OCI-LY3 (cell line): ENCODE measurements around the gene TBATA.

ENCODE experiments used
- H2AFZ ChIP-seq: fragments of 200-600, 300-600 bp; shearing (Covaris generic); 2 replicates; pipeline ENCODE4 v1.6.0; 2014; ENCODE audit warnings: antibody characterized with exemption, low read depth, low read length
- H3K27ac ChIP-seq: fragments of 200-600, 300-600 bp; sonication (generic); 2 replicates; pipeline ENCODE4 v1.5.1; 2014; ENCODE audit warnings: mild to moderate bottlenecking, low read length, moderate library complexity, mixed read lengths
- H3K27me3 ChIP-seq: fragments of 200-600, 300-600 bp; sonication (generic); 2 replicates; pipeline ENCODE4 v1.6.1; 2014; ENCODE audit warnings: low read depth, low read length, mixed read lengths
- H3K36me3 ChIP-seq: fragments of 200-600, 300-600 bp; sonication (generic); replicated peaks from 2 replicates; pipeline ENCODE3; 2014; ENCODE audit warnings: low read depth, low read length, mixed read lengths
- H3K4me1 ChIP-seq: fragments of 300-600, 200-600 bp; sonication (generic); 2 replicates; pipeline ENCODE4 v1.6.1; 2014; ENCODE audit warnings: low read length, mixed read lengths
- H3K4me2 ChIP-seq: fragments of 200-600, 300-600 bp; sonication (generic); 2 replicates; pipeline ENCODE4 v1.6.1; 2014; ENCODE audit warnings: low read length, mixed read lengths
- H3K4me3 ChIP-seq: fragments of 300-600, 200-600 bp; sonication (generic); 2 replicates; pipeline ENCODE4 v1.5.1; 2014; ENCODE audit warnings: antibody characterized with exemption, mild to moderate bottlenecking, low read length, moderate library complexity
- H3K79me2 ChIP-seq: fragments of 300-600, 200-600 bp; shearing (Covaris generic); 2 replicates; pipeline ENCODE4 v1.6.1; 2014; ENCODE audit warnings: mild to moderate bottlenecking, low read length, mixed read lengths
- H3K9ac ChIP-seq: fragments of 300-600, 200-600 bp; shearing (Covaris generic); 2 replicates; pipeline ENCODE4 v1.6.0; 2014; ENCODE audit warnings: mild to moderate bottlenecking, low read length, moderate library complexity
- H3K9me3 ChIP-seq: fragments of 200-600, 300-600 bp; shearing (Covaris generic); 2 replicates; pipeline ENCODE4 v1.6.1; 2014; ENCODE audit warnings: low read length, mixed read lengths; ENCODE audit not compliant: insufficient read depth
- H4K20me1 ChIP-seq: fragments of 200-600, 300-600 bp; sonication (generic); 2 replicates; pipeline ENCODE4 v1.6.1; 2016; ENCODE audit warnings: low read length, mixed read lengths; ENCODE audit not compliant: insufficient read depth
- CTCF ChIP-seq: fragments of 200-600, 300-600 bp; sonication (generic); IDR thresholded peaks from 2 replicates; pipeline ENCODE4 v1.5.1; 2014; ENCODE audit warnings: antibody characterized with exemption, low read length, low read depth
- EZH2phosphoT487 ChIP-seq: fragments of 200-600 bp; shearing (Covaris generic); IDR thresholded peaks from 2 replicates; pipeline ENCODE4 v1.6.1; 2018; ENCODE audit warnings: antibody characterized with exemption, mixed run types, low read depth

Gene TBATA

DNA sequence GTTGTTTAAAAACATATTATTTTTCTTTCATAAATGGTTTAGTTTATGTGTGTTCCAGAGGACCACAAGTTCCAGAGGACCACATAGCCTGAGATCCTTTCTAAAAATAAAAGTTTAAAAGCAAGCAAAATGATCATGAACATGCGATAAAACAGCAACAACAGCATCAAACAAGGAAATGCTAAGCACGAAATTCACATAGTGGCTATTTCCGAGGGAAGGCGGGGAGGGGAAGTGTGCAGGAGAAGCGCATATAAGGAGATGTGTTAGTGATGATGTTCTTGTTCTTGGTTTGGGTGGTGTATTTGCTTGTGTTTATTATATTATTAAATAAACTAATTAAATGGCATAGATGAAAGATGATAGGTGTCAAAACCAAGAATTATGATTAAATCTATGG, 1.2 kb downstream of the TBATA start:
- Histone ChIP-seq H3K27me3 (no peaks in the 10 kb centered on the region), H4K20me1 (no peaks in the 10 kb centered on the region), H3K4me3 (no peak overlapping the region), H3K79me2 (no peaks in the 10 kb centered on the region), H3K36me3 (no peaks in the 10 kb centered on the region), H3K4me2 (no peak overlapping the region), H3K9ac (no peak overlapping the region), H3K4me1 (no peaks in the 10 kb centered on the region), H3K9me3 (no peaks in the 10 kb centered on the region), H2AFZ (no peak overlapping the region), H3K27ac (no peak overlapping the region)
- no peak for TF ChIP-seq EZH2phosphoT487
- no peak for TF ChIP-seq CTCF

GRCh38 chr10:70782746-70783680, 2.2 kb downstream of the TBATA start:
- H3K4me3 ChIP-seq, result no peak overlapping the region
- no peaks in the 10 kb centered on the region for H4K20me1 ChIP-seq
- no peaks in the 10 kb centered on the region for H3K27me3 ChIP-seq
- TF ChIP-seq CTCF, result no peak
- TF ChIP-seq EZH2phosphoT487, result no peak
- H3K36me3 ChIP-seq, result no peaks in the 10 kb centered on the region
- no peaks in the 10 kb centered on the region for H3K79me2 ChIP-seq
- H3K27ac ChIP-seq, result no peak overlapping the region
- no peak overlapping the region for H3K9ac ChIP-seq
- no peak overlapping the region for H2AFZ ChIP-seq
- no peak overlapping the region for H3K4me2 ChIP-seq
- H3K9me3 ChIP-seq, result no peaks in the 10 kb centered on the region
- no peaks in the 10 kb centered on the region for H3K4me1 ChIP-seq

DNA sequence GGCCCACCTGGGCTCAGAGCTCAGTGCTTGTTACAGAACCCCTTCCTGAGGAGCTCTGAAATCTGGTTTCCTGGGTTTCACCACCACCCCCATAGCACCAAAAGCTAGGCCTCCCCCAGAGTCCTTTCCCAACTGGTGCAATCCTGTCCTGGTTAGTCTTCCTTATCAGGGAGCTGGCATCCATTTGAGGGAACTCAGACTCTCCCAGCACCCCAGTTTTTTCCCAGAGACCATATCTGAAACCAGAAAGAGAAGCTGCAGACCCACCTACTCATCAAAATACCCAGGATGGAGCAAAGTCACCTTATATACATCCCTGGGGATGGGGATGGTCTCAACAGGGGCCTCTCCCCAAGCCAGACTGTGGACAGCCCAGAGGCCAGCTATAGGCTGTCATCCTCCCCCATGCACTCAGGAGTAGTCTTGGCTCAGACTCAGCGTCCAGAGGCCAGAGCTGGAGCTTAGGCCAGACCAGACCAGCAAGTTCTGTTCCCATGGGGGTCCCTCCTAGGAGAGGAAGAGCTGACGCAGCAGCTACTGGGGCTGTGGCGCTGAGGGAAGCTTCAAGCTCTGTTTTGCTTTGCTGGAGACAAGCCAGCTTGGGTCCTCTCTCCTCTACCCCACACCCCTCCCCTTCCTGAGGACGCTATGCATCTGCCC, 3.0 kb downstream of the TBATA start:
- TF ChIP-seq CTCF (no peak), EZH2phosphoT487 (no peak)
- Histone ChIP-seq H2AFZ (no peak overlapping the region), H3K79me2 (no peaks in the 10 kb centered on the region), H3K4me3 (no peak overlapping the region), H3K9ac (no peak overlapping the region), H3K4me1 (no peaks in the 10 kb centered on the region), H3K27ac (no peak overlapping the region), H3K9me3 (no peaks in the 10 kb centered on the region), H3K27me3 (no peaks in the 10 kb centered on the region), H3K36me3 (no peaks in the 10 kb centered on the region), H4K20me1 (no peaks in the 10 kb centered on the region), H3K4me2 (no peak overlapping the region)

DNA sequence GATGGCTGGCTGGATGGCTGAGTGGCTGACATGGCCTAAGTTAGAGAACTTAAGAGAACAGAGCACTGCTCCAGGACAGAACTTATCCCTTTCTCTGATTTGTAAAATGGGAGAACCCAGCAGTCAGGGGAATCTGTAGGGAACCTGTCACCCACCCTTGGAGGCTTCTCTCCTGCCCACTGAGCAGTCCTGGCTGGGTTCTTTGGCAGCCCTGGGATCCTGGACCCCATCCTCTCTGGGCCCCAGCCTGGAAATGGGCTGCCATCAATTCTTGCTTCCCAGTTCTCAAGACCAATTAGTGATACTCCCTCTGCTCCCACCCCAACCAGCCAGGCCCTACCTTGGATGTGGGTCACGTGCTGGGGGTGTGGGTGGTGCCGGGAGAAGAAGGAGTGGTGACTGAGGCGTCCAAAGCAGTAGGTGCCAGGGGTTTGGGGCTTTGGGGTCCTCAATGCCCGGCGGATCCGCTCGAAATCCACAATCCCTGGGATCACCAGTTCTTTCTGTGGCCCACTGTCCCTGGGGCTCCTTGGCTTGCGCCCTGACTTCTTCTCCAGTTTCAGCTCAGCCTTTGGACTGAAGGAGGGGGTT, 3.6 kb downstream of the TBATA start:
- H3K4me3 ChIP-seq, result no peak overlapping the region
- no peak overlapping the region for H2AFZ ChIP-seq
- no peak overlapping the region for H3K4me2 ChIP-seq
- no peaks in the 10 kb centered on the region for H3K36me3 ChIP-seq
- TF ChIP-seq CTCF (no peak), EZH2phosphoT487 (no peak)
- no peaks in the 10 kb centered on the region for H3K4me1 ChIP-seq
- H4K20me1 ChIP-seq, result no peaks in the 10 kb centered on the region
- no peaks in the 10 kb centered on the region for H3K27me3 ChIP-seq
- H3K9ac ChIP-seq, result no peak overlapping the region
- no peak overlapping the region for H3K27ac ChIP-seq
- H3K79me2 ChIP-seq, result no peaks in the 10 kb centered on the region
- H3K9me3 ChIP-seq, result no peaks in the 10 kb centered on the region
